Kidney epithelial cell (primary cell): ENCODE measurements around the gene SYVN1. TPM values are rescaled to one million over a fixed set of nuclear protein-coding genes. Genes with fewer than 3 reads are reported as not detected.
"Not testable (repeated sequence)": the region's sequence is repeated elsewhere in the genome, so short reads cannot be mapped to it uniquely, and the experiment has no call there.

ENCODE experiments used
- DNase-seq: peaks from one replicate; pipeline ENCODE4 v3.0.0-alpha.2; 2010; ENCODE audit warnings: low read depth
- H3K27me3 ChIP-seq: 2 replicates; pipeline ENCODE4 v1.6.0; 2011; ENCODE audit warnings: low read length; ENCODE audit not compliant: control insufficient read depth, insufficient read depth
- H3K36me3 ChIP-seq: 2 replicates; pipeline ENCODE4 v1.5.1; 2011; ENCODE audit warnings: low read length; ENCODE audit not compliant: control insufficient read depth, insufficient read depth
- H3K4me3 ChIP-seq: 2 replicates; pipeline ENCODE4 v1.5.1; 2011; ENCODE audit warnings: low read depth, mild to moderate bottlenecking, control low read depth, low read length
- CTCF ChIP-seq: IDR thresholded peaks from 2 replicates; pipeline ENCODE4 v1.5.1; 2011; ENCODE audit warnings: mild to moderate bottlenecking, moderate library complexity, low read length, control low read depth, inconsistent platforms; ENCODE audit not compliant: insufficient read depth, poor library complexity, severe bottlenecking
- total RNA-seq: library from RNA; depleted of rRNA; stranded (reverse); fragments of >200 nt; gene quantifications from 2 replicates; pipeline ENCODE4 v1.2.3, GENCODE V29; 2015

The SYVN1 gene
- total RNA-seq, result 23.4 and 31.0 TPM in 2 replicates

GRCh38 chr11:65134240-65134951 is at the start of gene SYVN1:
SYVN1 (minus strand) TSS chr11:65134519; CDS start chr11:65133601, 918 bp downstream.
- TF ChIP-seq CTCF, result no peak
- DNase-seq, result no peak
- H3K27me3 ChIP-seq, result no peaks in the 10 kb centered on the region
- peaks cover 4% of the 10 kb centered on the region for H3K36me3 ChIP-seq
- H3K4me3 ChIP-seq, result peak within 1 kb of the TSS; percentile 79

DNA sequence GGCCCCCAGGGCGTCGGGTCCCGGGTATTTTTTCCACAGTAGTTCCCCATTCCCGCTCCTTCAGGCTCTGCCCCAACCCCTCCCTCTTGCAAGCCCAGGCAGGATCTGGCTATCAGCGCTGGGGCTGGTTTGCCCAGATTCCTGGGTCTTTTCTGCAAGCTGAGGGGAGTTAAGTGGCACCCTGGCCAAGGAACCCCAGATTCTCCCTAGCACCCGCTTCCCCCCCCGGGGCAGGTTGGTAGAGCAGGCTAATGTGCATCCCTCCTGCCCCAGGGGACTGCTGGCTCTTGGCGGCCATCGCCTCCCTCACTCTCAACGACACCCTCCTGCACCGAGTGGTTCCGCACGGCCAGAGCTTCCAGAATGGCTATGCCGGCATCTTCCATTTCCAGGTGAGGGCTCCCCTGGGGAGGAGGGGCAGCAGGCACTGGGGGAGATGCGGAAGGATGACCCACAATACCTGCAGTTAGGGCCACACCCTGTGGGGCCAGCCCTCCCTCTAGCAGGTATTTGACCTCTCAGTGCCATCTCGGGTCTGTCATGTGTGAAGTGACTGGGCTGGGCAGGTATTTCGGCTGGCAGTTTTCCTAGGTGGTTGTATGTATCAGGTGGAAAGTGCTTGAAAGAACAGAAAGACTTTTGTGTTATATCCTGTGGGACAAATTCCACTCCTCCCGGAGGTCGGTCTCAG is 49.0 kb upstream of the SYVN1 start:
- peak; percentile 37 for DNase-seq
- Histone ChIP-seq H3K36me3 (peaks cover 4% of the 10 kb centered on the region), H3K4me3 (peak overlapping the region; percentile 75), H3K27me3 (no peaks in the 10 kb centered on the region)
- no peak for TF ChIP-seq CTCF

- no peaks in the 10 kb centered on the region for H3K27me3 ChIP-seq
- no peak for TF ChIP-seq CTCF
- peaks cover 1% of the 10 kb centered on the region for H3K36me3 ChIP-seq
- H3K4me3 ChIP-seq, result peak overlapping the region; percentile 75
- no peak for DNase-seq
These were observed 48.2 kb upstream of the SYVN1 start for GRCh38 chr11:65182258-65183170.

DNA sequence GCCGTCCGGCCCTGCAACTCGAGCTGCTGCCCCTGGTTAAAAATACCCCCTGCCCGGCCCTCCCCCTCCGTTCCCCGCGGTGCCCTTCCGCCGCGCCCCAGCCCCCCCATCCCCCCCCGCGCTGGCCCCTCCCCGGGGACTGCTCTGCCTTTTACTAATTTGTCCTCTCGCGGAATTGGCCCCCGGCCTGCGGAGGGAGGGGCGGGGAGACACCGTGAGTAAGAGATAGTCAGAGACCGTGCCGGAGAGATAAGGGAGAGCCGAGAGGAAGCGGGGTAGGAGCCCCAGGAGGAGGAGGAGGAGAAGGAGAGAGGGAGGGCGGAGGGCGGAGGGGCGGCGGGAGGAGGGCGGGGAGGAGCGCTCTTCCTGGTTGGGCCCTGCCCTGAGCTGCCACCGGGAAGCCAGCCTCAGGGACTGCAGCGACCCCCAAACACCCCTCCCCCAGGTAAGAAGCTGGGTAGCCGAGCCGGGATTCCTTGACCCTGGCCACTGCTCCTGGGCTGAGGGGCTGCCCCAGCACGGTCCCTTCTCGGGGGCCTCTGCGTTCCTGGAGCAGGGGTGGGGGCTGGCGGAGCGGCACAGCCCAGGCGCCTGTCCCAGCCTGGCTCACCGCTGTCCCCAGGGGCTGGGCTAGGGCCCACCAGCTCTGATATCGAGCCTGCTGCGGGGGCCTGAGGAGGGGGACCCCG is 47.4 kb upstream of the SYVN1 start, which contains the start of gene CAPN1:
TSS of gene CAPN1 (plus strand) at position 360 of the 689 bp plus-strand sequence. CDS start 774 bp downstream, outside the sequence.
- H3K4me3 ChIP-seq, result peak within 1 kb of the TSS; percentile 75
- H3K36me3 ChIP-seq, result peaks cover under 1% of the 10 kb centered on the region
- DNase-seq, result peak; percentile 61
- TF ChIP-seq CTCF, result no peak
- no peaks in the 10 kb centered on the region for H3K27me3 ChIP-seq

DNA sequence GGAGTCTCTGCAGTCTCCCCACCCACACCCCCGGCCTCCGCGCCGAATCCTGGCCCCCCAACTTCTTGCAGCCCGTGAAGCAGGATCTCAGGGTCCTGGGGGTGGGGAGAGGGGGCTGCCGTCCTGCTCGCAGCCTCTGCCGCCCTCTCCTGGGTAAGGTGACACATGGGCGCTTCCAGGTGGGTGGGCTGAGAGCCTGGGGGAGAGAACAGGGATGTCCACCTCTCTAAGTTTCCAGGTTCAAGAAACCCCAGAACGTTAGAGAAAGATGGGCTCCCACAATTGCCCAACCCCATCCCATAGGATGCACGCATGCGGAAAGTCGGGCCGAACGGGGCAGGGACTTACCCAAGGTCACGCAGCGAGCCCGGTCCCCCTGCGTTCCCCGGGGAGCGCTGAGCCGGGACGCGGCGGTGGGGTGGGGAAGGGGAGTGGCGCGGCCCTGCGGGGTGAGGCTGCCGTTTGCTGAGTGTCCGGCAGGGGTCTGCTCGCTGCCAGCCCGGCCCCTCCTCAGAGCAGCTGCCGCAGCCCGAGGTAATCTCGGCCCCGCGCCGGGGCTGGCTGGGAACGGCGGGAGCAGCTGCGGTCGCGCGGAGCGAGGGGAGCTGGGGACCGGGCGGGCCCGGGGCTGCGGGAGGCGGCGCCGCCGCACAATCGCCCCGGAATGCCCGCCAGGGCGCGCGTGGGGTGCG is 46.7 kb upstream of the SYVN1 start:
- TF ChIP-seq CTCF, result peak; percentile 71
- DNase-seq, result no peak

DNA sequence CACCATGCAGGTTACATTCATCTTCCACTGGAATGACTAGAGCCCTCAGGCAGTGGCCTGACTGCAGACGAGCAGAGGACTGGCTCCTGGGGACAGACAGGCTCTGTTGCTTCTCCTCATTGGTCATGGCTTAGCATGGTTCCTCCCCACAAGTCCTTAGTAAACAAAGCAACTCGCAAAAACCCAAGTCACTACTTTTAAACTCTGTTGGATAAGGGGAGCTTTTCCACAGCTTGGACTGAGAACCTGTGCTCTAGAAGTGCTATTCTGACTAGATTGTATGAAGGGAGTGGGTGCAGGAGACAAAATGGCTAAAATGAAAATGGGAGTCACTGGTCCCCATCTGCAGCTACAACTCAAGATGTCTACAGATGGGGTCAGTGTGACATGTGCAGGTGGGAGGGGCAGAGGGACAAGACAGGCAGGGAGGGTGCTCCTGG is 40.3 kb upstream of the SYVN1 start:
- not testable (repeated sequence) for H3K27me3 ChIP-seq, DNase-seq, H3K36me3 ChIP-seq, H3K4me3 ChIP-seq

More for the DNA sequence above, 46.7 kb upstream of the SYVN1 start:
- Histone ChIP-seq H3K36me3 (no peaks in the 10 kb centered on the region), H3K4me3 (peak overlapping the region; percentile 75), H3K27me3 (no peaks in the 10 kb centered on the region)
